ENCODE data around the gene SIAH2.

DNA sequence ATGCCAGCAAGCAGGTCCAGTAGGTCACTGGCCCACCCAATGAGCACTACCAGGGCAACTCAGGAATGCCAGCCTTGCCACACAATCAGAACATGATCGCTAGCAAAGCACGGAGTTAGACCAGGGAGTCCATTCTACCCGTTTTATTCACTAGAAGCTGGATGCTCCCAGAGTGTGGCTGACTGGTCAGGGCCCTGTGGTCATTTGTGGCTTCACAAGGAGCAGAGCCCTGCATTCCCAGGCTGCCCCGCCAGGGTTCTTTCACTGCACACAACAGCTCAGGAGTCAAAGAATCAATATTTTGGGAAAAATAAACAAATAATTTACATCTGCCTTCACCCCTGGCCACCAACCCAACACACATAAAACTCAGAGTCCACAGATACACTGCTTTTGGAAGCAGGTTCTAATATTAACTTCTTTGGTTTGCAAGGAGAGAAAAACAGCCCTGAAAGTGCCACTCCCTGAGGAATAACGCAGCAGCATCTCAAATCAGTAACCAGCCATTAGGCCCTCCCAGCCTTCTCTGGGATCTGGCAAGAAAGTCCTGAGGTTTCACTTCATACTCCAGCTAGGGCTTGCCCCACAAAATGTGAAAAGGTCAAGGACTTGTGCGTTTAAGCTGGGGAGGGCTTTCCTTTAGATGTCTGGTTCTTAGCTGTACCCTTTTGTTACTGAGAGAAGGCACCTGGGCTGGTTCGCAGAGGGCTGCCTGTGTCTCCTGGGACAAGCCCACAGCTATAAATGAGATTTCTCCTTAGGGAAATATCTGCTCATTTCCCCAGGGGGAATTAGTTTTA lies 16.0 kb downstream of the SIAH2 start:
- TF ChIP-seq CREB1 (CRISPR knock-in tag; IDR thresholded peaks at IDR 0.05): no peak
- no peak for TF ChIP-seq E2F1 (CRISPR knock-in tag; IDR thresholded peaks at IDR 0.05)
- TF ChIP-seq, protein P1, sequence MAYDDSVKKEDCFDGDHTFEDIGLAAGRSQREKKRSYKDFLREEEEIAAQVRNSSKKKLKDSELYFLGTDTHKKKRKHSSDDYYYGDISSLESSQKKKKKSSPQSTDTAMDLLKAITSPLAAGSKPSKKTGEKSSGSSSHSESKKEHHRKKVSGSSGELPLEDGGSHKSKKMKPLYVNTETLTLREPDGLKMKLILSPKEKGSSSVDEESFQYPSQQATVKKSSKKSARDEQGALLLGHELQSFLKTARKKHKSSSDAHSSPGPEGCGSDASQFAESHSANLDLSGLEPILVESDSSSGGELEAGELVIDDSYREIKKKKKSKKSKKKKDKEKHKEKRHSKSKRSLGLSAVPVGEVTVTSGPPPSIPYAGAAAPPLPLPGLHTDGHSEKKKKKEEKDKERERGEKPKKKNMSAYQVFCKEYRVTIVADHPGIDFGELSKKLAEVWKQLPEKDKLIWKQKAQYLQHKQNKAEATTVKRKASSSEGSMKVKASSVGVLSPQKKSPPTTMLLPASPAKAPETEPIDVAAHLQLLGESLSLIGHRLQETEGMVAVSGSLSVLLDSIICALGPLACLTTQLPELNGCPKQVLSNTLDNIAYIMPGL (CRISPR knock-in tag; IDR thresholded peaks at IDR 0.05): no peak
- TF ChIP-seq, protein P2, sequence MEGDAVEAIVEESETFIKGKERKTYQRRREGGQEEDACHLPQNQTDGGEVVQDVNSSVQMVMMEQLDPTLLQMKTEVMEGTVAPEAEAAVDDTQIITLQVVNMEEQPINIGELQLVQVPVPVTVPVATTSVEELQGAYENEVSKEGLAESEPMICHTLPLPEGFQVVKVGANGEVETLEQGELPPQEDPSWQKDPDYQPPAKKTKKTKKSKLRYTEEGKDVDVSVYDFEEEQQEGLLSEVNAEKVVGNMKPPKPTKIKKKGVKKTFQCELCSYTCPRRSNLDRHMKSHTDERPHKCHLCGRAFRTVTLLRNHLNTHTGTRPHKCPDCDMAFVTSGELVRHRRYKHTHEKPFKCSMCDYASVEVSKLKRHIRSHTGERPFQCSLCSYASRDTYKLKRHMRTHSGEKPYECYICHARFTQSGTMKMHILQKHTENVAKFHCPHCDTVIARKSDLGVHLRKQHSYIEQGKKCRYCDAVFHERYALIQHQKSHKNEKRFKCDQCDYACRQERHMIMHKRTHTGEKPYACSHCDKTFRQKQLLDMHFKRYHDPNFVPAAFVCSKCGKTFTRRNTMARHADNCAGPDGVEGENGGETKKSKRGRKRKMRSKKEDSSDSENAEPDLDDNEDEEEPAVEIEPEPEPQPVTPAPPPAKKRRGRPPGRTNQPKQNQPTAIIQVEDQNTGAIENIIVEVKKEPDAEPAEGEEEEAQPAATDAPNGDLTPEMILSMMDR (IDR thresholded peaks at IDR 0.05): no peak
- TF ChIP-seq USF2 (CRISPR knock-in tag; IDR thresholded peaks at IDR 0.05): no peak
- no peak for TF ChIP-seq IRF2 (CRISPR knock-in tag; IDR thresholded peaks at IDR 0.05; ENCODE audit: borderline replicate concordance, low read depth)
- TF ChIP-seq ZNF423 (CRISPR knock-in tag; IDR thresholded peaks at IDR 0.05): no peak

Data from WTC11 (cell line).